Left forelimb (tissue), 1 donor: Measurements from ENCODE around the gene NCCRP1.

ENCODE experiments used
- DNase-seq: peaks from one replicate; pipeline ENCODE4 v3.0.0-alpha.2; 2018; ENCODE audit warnings: low spot score

The NCCRP1 gene, protein sequence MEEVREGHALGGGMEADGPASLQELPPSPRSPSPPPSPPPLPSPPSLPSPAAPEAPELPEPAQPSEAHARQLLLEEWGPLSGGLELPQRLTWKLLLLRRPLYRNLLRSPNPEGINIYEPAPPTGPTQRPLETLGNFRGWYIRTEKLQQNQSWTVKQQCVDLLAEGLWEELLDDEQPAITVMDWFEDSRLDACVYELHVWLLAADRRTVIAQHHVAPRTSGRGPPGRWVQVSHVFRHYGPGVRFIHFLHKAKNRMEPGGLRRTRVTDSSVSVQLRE

DNA sequence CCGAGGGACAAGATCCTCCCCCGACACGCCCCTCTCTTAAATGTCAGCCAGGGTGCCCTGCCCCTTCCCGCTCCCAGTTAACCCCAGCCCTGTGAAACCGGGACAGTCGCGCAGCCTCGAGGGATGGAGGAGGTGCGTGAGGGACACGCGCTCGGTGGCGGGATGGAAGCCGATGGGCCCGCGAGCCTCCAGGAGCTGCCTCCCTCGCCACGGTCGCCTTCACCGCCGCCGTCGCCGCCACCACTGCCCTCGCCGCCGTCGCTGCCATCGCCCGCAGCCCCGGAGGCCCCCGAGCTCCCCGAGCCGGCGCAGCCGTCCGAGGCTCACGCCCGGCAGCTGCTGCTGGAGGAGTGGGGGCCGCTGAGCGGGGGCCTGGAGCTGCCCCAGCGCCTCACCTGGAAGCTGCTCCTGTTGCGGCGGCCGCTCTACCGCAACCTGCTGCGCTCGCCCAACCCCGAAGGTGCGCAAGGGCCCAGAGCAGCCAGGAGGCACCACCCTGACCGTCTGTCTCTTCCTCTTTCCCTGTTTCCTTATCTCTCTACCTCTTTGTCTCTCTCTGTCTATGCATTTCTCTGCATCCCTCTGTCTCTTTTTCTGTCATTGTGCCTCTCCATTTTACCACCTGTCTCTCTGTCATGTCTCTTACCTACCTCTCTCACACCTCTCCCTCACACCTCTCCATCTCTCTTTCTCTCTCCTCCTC, at the start of gene NCCRP1:
Gene NCCRP1 (plus strand): TSS at position 105 of the 703 bp plus-strand sequence. CDS start 19 bp downstream, at position 124.
- DNase-seq, result no peak

DNA sequence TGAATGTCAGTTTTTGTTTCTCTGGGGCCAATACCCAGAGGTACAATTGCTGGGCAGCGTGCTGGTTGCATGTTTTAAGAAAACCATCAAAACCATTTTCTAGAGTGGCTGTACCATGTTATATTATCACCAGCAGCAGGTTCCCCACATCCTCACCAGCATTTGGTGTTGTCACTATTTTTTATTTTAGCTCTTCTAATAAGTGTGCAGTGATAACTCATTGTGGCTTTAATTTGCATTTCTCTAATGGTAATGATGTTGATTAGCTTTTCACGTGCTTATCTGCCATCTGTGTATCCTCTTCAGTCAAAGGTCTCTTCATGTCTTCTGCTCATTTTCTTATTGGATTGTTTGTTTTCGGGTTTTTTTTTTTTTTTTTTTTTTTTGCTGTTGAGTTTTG, 49.3 kb upstream of the NCCRP1 start:
- DNase-seq, result no peak

DNA sequence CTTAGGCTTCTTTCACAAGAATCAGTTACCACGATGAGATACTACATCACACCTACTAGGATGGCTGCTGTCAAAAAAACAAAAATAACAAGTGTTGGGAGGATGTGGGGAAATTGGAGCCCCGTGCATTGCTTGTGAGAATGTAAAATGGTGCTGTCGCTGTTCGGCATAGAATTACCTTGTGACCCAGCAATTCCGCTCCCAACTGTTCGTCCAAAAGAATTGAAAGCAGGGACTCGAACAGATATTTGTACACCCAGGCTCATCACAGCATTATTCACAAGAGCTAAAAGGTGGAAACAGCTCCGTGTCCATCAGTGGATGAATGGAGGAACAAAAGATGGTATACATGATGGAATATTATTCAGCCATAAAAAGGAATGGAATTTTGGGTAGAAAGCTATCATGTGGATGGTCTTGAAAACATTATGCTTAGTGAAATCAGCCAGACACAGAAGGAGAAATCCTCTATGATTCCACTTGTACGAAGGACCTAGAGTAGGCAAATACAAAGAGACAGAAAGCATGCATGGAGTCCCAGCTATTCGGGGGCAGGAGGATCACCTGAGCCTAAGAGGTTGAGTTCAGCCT, 47.7 kb upstream of the NCCRP1 start:
- DNase-seq, result no peak

DNA sequence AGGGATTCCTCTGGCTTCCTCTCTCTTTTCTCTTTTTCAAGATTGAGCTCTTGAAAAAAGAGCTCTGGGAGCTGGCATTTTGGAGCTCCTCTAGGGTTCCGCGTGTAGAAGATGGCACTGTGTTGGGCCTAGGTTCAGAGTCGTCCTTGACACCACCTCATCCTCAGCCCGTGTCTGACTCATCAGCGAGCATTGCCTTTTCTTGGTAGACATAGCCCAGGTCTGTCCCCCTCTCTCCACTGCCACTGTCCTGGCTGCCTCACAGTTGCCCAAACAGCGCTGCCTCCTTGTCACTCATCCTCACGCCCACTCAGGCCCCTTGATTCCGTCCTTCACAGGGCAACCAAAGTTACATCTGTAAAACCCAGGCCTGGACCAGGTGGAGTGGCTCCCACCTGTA, 46.5 kb upstream of the NCCRP1 start:
- DNase-seq, result no peak

DNA sequence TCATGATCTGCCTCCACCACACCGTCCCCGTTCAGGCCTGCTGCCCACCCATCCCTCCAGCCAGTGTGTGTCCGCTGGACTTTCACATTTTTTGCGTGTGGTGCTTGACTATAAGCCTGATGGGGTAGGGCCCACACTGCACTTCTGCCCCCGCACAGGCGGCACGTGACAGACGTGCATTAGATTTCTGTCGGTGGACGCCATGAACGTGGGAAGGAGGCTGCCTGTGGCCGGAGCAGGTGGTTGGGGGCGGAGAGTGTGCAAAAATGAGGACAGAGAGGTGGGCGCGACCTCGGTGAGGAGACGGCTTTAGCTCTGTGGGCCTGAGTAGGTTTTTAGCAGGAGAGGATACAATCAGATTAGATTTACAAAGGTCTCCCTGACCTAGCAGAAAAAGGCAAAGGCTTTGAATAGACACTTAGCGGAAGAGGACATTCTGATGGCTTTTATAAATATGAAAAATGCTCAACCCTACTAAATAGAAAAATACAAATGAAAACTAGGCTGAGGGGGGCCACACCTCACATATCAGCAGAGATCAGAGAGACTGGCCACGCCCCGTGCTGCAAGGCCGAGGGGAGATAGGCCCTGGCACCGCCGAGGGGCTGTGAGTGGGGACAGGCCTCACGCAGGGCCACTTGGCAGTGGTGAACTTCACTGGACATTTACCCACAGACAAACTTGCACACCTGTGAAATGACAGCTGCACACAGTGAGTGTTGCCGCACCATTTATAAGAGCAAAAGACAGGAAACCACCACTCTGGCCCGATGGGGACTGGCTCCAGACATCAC, 45.8 kb upstream of the NCCRP1 start:
- no peak for DNase-seq

DNA sequence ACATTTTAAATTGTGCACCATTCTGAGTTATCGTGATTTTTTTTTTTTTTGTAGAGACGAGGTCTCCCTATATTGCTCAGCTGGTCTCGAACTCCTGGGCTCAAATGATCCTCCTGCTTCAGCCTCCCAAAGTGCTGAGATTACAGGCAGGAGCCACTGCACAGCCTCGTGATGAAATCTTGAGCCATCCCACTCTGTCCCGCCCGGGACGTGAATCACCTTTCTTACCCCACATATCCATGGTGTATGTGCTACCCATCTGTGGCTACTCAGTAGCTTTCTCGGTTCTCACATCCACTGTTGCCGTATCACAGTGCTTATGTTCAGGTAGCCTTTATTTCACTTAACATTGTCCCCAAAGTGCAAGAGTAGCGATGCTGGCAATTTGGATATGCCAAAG, 44.7 kb upstream of the NCCRP1 start:
- no peak for DNase-seq

DNA sequence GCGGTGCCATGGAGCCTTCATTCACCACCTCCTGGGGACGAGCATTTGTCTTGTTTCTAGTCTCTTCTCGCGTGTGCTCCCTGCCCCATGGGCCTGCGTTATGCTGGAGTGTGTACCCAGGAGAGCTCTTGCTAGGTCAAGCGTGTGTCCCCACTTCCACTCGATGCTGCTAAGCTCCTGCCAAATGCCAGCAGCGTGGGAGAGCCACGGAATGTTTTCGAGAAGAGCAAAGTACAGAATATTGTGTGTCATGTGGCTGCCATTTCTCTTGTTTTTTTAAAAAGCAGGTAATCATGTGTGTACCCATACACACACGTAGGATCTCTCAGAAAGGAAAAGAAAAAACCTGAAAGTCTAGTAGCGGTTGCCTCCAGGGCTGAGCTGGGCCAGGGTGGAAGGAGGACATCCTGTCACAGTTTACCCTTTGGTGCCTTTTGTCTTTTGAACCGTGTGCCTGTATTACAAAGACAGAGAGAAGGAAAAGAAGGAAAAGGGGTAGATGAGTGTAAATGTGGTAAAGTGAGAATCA, 42.6 kb upstream of the NCCRP1 start:
- DNase-seq, result no peak

DNA sequence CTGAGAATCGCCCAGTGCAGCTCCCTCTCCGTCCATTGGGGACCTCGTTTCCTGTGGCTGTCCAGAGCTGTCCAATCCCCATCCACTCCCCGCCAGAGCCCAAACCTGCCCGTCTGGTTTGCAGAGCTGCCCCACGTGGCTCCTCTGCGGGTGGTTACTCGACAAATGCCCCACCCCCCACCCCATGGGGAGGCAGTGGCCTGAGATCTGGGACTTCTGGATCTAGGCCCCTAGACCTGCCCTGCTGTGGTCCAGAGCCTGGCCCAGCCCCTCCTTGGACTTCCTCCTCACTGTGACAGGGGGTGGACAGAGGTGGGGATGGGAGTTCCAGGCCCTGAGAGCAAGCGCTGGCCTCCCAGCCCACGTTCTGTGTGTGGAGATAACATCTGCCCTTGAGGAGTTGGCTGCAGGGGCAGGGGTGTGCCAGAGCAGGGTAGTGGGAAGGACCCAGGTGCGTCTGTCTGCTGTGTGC, 42.1 kb upstream of the NCCRP1 start:
- DNase-seq, result no peak

DNA sequence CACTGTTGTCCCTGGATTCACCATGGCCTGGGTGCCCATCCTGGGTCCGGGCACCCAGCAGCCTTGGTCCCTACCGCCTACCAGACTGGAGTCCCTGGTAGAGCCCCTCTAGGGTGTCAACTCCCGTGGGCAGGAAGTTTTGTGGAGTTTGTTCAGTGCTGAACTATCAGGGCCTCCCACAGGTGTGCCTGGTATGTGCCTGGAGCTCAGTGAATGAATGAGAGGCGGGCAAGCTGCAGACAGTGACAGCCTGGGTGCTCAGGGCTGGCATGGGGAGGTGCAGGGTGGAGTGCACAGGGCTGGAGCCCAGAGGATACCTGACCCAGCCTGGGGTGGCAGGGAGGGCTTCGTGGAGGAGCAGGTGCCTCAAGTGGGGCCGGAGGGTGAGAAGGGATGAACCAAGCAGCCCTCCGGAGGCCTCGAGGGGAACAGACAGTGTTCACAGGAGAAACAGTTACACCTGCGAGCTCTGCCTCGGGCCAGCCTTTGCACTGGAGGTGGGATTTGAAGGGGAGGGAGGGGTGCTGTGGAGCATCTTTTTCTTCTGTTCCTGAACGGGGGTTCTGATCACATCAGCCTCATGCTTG, 41.6 kb upstream of the NCCRP1 start:
- no peak for DNase-seq

DNA sequence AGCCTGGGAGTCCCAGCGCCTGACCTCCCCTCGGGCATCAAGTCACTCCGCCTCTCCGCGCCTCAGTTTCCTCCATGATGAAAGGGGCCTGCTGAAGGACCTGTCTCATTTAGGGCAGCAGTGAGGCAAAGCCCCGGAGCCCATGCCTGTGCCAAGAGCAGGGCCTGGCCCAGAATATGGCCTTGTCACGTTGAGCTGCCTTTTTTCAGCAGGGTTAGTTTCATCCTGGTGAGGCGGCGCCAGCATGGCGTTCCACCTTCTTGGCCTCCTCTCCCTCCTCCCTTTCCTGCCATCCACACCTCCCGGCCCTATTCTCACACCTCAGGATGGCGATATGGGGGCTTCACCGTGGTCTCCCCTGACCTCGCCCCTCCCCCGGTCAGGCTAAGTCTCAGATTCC, 41.0 kb upstream of the NCCRP1 start:
- no peak for DNase-seq

DNA sequence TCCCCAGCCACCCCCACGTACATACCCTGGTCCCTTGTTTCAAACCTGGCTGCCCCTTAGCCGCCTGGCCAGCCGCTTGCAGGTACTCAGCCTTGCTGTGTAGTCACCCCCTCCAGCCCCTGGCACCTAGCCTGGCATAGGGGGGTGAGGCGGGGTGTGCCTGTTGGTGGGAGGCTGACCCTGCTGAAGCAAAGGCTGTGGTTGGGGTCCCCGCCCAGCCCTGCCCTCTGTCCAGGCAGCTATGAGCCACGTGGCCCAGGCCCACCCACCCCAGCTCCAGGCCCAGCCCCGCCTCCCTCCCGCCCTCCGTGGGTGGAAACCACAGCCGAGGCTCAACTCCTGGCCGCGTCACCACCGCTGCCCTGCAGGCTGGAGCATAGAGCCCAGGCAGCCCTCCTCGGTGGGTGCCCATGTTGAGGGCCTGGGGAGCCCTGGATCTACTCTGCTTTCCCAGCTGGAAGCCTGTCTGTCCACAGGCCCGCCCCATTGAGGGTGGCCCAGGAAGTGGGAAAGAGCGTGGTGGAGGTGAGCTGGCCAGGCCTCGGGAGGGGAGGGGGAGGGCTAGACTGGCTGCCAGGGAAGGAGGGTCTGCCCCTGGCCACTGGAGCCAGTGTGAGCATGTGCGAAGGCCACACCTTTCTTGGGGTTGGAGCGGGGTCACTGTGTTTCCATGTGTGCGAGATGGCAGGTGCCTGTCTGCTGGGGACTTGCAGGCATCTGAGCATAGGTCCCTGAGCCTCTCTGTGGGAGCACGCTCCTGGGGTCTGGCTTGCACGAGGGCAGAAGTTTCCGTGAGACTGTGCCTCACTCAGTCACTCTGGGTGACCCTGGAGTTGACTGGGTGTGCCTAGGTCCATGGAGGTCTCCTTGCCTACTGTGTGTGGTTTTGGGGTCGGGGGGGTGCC, 40.2 kb upstream of the NCCRP1 start:
- DNase-seq, result no peak

DNA sequence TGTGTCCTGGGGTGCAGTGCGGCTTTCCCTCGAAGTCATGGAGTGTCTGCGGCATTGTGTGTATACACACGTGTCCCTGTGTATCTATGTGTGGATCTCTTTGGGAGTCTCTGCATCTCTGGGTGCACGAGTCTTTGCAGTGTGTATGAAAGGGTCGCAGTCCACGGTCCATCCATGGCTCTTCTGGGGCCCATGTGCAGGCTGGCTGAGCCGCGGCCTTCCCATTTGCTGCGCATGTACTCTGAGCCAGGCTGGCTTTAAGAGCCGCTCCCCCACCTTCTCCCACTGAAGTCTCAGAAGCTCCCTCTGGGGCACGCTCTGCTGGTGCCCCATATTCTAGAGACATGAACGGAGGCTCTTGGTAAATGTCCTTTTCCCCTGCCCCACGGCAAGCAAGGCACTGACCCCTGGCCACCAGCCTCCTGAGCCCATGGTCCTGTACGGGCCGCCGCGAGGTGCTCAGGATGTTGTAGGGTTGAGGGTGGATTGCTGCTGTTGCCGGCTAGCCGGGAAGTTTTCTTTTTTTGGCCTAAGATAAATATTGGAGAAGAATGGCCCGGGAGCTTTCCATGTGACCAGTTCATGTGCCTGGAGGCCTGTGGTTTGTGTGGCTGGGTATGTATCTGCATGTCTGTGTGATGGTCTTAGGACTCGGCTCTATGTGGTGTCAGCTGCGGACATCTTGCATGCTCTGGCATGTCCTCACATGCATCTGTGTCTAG, 39.3 kb upstream of the NCCRP1 start:
- no peak for DNase-seq

DNA sequence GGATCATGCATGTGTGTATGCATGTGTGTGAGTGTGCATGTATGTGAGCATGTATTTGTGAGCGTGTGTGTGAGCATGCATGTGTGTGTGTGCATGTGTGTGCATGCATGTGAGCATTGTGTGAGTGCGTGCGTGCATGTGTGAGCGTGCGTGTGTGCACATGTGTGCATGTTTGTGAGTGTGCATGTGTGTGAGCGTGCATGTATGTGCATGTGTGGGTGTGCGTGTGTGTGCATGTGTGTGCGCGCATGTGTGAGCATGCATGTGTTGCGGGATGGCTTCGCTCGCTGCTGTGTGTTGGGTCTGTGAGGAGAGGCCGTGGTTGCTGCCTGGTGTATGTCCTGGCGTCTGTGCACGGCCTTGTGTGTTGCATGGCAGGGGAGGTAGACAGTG, 38.8 kb upstream of the NCCRP1 start:
- DNase-seq, result no peak

DNA sequence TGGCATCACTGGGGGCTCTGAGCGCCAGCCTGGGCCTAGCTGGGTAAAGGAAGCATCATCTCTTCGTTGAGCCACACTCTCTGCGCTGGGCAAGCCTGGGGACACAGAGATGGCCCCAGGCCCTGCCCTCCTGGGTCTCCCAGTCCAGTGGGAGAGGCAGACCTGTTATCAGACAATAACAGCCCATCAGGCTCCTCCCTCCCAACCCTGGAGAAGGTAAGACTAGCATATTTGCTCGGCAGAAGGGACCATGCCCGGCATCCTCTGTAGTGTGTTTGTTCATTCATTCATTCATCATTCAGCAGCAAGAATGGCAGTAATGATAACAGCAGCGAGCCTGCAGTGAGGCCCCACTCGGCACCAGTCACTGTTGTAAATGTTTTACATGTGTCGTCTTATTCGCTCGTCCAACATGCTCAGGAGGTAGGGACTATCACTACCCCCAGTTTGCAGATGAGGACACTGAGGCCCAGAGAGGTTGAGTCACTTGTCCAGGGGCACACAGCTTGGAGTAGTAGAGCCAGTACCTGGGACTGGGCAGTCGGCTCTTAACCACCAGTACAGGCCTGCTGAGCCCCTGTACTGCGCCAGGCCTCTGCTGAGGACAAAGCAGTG, 38.0 kb upstream of the NCCRP1 start:
- no peak for DNase-seq

DNA sequence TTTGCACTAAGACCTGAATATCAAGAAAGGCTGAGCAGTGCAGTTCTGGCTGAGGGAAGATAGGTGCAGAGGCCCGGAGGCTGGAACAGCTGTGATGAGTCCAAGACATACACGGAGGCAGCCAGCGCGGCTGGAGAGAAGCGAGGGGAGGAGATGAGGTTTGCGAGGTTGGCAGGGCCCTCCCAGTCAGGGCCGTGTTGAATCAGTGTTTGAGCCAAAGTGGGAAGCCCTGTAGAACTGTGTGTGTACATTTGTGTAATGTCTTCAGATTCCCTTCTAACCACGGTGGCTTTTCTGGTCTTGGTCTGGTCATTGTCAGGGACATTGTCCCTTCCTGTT, 36.3 kb upstream of the NCCRP1 start:
- no peak for DNase-seq

DNA sequence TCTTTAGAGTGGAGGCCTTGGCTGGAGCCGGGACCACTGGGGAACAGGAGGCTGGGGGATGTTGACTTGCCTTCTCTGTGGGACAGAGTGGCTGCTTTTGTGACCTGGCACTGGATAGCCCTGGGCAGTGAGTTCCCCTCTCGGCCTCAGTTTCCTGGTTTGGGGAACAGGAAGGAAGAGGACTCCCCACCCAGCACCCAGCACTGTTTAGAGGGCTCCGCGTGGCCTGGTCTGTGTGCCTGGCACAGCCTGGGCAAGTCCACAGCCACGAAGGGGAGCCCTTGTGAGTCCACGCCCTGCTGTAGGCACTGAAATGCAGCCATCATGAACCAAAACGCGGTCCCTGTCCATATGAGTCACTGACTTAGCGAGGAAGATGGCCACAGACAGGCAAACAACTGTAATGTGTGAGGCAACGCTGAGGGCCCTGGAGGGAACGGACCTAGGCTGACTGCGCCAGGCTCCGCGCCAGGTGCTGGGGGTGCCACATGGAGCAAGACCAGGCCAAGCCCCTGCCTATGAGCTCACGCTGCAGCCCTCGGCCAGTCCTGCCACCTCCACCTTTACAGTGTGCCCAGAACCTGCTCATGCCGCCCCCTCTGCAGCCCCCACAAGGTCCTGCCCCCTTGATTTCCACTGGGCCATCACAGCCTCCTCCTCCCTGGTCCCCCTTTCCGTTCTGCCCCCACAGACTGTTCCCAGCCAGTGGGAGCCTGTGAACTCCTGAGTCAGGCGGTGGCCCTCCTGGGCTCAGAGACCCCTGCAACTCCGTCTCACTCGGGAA, 35.7 kb upstream of the NCCRP1 start:
- no peak for DNase-seq

DNA sequence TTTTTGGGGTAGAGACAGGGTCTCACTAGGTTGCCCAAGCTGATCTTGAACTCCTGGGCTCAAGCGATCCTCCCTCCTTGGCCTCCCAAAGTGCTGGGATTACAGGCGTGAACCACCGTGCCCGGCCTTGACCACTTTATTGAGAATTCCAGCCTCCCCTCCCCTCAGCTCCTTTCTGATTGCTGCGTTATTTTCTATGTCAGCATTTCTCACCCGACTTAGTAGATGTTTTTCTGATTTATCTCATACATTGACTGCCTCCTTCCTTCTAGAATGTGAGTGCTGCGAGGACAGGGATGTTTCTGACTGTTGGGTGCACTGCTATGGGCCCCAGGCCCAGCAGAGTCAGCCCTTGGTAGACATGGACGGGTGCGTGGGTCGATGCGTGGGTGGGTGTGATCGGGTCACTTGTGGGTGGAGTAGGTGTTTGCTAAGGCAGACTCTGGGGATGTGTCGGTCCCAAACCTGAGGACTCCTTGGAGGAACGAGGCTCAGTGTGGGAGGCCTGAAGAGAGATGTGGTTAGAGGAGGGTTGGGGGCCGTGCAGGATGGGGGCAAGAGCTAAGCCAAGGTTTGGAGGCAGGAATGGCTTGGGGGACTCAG, 34.2 kb upstream of the NCCRP1 start:
- no peak for DNase-seq

DNA sequence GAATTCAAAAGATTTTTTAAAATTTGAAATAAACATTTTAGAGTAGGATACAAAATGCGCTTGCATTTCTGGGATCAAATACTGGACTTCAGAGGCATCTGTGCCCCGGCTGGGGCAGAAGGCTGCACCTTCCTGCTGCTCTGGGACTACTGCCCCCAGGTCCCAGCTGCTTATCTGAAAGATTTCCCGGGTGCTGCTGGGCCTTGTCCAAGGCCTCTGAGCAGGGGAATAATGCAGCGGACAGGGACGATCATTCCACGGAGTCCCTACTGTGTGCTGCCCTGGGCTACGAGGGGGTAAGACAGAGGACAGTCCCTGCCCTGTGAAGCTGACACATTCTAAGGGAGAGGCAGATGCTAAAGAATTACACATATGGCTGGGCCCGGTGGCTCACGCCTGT, 33.1 kb upstream of the NCCRP1 start:
- DNase-seq, result no peak

DNA sequence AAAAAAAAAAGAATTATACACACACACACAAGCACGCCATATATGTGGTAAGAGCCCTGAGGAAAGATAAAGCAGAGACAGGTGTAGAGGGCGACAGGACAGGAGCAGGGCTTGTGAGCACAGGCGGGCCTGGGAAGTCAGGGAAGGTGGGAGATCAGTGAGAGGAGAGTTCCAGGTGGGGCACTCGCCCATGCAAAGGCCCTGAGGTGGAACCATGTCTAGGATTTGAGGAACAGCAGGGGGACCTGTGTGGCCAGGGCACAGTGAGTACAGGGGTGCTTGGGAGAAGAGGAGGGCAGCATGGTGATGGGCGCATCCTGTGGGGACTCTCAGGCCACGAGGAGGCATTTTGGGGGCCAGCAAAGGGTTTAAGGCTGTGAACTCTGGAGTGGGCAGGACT, 32.5 kb upstream of the NCCRP1 start:
- DNase-seq, result no peak
